NCI-H524 (cell line): ENCODE measurements around the gene MRPL52.
A peak's percentile ranks its signal among the peaks of the same experiment; 100 is the strongest.
"Not testable (repeated sequence)": the region's sequence is repeated elsewhere in the genome, so short reads cannot be mapped to it uniquely, and the experiment has no call there.

Source experiments
- DNase-seq, 2 experiments: peaks; one replicate each; lab custom pipeline; 2025; lab: John Stamatoyannopoulos, UW

The MRPL52 gene

DNA sequence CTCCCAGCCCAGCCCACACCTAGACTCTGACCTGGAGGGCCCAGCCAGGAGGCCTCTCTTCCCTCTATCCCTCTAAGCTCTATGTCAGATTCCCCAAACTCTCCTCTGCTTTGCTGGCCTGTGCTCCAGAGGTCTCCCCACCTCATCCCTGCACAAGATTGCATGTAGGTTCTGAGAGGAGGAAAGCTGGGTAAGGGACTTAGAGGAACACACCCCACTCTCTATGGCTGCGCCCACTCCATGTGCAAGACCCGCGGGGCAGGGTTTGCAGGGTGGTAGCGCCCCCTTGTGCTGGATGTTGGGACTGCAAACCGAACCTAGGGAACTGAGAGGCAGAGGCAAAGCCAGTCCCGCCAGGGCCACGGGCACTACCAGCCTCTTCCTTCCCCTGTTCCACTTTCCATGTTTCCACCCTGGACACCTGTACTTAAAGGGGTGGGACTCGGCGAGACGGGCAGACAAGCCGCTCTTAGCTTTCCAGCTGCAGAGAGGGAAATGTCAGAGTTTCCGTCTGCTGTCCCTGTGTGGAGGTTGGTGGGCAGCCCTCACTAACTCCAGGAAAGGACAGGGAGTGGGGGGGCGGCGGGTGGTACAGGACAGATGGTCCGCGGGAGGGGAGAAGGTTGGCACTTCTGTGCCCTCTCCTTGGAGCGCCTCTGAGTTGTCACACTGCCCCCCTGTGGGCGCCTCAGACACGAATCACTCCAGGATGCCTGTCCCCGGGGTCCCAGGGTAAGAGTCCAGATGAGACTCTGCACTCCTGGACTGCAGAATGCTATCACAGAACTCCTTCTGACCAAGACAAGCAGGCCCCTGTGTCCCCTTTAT lies 23.5 kb downstream of the MRPL52 start:
- DNase-seq: peak; percentile 99

- not testable (repeated sequence) for DNase-seq
Measured at GRCh38 chr14:22854296-22854695, 24.6 kb downstream of the MRPL52 start.

GRCh38 chr14:22854963-22855724 lies 25.5 kb downstream of the MRPL52 start:
- DNase-seq: no peak

DNA sequence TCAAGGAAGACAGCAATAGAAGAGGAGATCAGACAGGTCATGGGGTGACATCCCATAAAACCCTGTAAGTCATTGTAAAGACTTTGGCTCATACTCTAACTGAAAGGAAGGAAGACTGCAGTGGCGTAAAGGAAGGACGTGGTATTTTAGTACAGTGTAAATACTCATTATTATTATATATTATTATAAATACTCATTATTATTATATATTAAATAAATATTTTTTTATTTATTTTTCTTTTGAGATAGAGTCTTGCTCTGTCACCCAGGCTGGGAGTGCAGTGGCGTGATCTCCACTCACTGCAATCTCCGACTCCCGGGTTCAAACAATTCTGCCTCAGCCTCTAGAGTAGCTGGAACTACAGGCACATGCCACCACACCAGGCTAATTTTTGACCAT lies 26.7 kb downstream of the MRPL52 start:
- DNase-seq: no peak

DNA sequence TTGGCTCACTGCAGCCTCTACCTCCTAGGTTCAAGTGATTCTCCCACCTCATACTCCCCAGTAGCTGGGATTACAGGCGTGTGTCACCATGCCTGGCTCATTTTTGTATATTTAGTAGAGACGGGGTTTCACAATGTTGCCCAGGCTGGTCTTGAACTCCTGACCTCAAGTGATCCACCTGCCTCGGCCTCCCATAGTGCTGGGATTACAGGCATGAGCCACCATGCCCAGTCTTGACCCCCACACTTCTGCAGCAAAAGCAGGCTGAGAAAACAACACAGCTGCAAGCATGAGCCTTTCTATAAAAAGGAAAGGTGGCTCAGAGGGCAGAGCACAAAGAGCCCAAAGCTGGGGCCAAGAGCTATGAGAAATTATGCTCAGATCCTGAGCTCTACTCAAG lies 30.7 kb downstream of the MRPL52 start:
- not testable (repeated sequence) for DNase-seq

- no peak for DNase-seq
Measured at GRCh38 chr14:22861651-22862050, 32.0 kb downstream of the MRPL52 start.

- no peak for DNase-seq
Measured at GRCh38 chr14:22864979-22865378, 35.3 kb downstream of the MRPL52 start.

DNA sequence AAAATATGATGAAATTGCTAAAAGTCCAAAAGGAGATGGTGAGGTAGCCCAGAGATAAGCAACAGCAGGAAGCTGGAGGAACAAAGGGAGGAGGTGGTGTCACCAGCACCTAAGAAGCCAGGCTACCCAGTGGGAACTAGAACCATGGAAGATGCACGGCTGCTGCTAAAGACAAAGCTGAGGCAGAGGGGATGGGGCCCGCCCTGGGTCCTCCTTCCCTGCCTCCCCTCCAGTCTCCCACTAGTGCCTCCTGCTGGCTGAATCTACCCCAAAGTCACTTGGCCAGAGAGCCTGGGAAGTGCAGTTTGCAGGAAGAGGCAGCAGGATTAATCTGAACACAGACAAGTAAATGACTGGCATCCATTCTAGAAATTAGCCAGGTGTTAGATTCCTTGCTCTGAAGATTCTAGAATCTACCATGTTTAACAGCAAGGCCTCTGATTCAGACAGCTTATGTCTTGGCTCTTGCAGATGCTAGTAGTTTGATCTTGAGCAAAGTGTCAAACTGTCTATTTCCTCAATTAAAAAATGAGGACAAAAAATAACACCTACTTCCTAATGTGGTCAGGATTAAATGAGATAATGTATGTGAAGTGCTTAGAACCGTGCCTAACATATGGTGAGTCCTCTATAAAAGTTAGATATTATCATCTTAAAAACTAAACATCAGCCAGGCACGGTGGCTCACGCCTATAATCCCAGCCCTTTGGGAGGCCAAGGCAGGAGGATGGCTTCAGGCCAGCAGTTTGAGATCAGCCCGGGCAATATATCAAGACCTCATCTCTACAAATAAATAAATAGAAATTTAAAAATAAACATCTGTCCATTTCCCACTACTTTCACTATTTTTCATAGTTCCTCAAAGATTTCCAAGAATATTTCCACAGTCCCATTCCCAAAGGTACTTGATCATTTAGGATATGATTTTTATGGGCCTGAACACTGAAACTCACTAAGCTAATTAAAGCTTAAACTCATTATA lies 36.0 kb downstream of the MRPL52 start:
- peak in 1 of 2 experiments; percentile 50 for DNase-seq

DNA sequence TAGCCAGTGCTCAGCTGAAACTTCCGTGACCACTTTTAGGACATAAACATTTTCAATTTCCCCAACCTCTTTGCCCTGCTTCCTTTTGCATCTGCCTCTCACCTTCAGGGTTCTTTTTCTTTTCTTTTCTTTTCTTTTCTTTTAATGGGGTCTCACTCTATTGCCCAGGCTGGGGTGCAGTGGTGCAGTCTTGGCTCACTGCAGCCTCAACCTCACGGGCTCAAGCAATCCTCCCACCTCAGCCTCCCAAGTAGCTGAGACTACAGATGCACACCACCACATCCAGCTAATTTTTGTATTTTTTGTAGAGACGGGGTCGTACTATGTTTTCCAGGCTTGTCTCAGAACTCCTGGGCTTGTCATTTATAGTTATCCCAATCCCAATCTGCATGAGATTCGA lies 37.2 kb downstream of the MRPL52 start:
- no peak for DNase-seq

- no peak for DNase-seq
Measured at GRCh38 chr14:22870811-22871223, 41.1 kb downstream of the MRPL52 start.

DNA sequence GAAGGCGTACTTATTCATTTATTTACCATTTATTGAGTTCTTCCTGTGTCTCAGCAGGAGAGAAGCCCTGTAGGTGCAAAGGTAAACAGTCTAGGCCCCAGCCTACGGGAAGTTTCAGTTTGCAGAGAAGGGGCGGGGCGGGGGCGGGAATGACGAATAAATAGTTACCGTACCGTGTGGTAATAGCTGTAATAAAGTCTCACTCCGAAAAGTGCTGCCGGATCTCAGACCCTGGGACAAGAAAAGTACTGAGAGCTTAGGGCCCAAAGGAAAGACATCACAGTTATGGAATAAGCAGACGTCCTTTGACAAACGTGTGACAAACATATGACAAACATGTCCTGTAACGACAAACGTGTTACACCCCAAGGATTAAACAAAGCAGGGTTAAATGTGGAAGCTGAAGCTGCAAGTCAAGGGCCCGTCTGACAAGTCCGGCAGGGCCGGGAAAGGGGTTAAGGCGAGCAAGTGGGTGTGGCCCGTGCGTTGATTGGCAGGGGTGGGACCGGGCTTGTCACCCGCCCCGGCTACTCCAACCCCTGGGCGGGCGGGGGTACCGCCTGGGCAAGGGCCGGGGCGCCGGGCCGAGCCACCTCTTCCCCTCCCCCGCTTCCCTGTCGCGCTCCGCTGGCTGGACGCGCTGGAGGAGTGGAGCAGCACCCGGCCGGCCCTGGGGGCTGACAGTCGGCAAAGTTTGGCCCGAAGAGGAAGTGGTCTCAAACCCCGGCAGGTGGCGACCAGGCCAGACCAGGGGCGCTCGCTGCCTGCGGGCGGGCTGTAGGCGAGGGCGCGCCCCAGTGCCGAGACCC lies 41.7 kb downstream of the MRPL52 start, which contains the start of gene LRP10:
Gene LRP10, plus strand, starts transcription at position 517 of the 809 bp plus-strand sequence. CDS start 564 bp downstream, outside the sequence.
- peak; percentile 81 to 90 for DNase-seq

GRCh38 chr14:22872033-22872832 lies 42.5 kb downstream of the MRPL52 start:
- peak; percentile 87 to 95 for DNase-seq

GRCh38 chr14:22872833-22873520 lies 43.3 kb downstream of the MRPL52 start:
- no peak for DNase-seq

DNA sequence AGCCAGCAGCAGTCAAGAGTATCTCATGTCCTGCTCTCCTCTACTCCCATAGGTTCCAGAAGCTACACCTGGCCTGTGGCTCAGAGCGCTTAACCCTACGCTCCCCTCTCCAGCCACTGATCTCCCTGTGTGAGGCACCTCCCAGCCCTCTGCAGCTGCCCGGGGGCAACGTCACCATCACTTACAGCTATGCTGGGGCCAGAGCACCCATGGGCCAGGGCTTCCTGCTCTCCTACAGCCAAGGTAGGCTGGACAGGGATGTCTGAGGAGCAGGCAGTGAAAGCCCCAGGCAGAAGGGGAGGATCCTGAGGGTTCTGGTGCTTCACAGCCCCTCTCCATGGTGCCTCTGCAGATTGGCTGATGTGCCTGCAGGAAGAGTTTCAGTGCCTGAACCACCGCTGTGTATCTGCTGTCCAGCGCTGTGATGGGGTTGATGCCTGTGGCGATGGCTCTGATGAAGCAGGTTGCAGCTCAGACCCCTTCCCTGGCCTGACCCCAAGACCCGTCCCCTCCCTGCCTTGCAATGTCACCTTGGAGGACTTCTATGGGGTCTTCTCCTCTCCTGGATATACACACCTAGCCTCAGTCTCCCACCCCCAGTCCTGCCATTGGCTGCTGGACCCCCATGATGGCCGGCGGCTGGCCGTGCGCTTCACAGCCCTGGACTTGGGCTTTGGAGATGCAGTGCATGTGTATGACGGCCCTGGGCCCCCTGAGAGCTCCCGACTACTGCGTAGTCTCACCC lies 45.5 kb downstream of the MRPL52 start:
- DNase-seq: no peak

DNA sequence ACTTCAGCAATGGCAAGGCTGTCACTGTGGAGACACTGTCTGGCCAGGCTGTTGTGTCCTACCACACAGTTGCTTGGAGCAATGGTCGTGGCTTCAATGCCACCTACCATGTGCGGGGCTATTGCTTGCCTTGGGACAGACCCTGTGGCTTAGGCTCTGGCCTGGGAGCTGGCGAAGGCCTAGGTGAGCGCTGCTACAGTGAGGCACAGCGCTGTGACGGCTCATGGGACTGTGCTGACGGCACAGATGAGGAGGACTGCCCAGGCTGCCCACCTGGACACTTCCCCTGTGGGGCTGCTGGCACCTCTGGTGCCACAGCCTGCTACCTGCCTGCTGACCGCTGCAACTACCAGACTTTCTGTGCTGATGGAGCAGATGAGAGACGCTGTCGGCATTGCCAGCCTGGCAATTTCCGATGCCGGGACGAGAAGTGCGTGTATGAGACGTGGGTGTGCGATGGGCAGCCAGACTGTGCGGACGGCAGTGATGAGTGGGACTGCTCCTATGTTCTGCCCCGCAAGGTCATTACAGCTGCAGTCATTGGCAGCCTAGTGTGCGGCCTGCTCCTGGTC lies 46.1 kb downstream of the MRPL52 start:
- no peak for DNase-seq

GRCh38 chr14:22877000-22877501 lies 47.4 kb downstream of the MRPL52 start:
- no peak for DNase-seq

DNA sequence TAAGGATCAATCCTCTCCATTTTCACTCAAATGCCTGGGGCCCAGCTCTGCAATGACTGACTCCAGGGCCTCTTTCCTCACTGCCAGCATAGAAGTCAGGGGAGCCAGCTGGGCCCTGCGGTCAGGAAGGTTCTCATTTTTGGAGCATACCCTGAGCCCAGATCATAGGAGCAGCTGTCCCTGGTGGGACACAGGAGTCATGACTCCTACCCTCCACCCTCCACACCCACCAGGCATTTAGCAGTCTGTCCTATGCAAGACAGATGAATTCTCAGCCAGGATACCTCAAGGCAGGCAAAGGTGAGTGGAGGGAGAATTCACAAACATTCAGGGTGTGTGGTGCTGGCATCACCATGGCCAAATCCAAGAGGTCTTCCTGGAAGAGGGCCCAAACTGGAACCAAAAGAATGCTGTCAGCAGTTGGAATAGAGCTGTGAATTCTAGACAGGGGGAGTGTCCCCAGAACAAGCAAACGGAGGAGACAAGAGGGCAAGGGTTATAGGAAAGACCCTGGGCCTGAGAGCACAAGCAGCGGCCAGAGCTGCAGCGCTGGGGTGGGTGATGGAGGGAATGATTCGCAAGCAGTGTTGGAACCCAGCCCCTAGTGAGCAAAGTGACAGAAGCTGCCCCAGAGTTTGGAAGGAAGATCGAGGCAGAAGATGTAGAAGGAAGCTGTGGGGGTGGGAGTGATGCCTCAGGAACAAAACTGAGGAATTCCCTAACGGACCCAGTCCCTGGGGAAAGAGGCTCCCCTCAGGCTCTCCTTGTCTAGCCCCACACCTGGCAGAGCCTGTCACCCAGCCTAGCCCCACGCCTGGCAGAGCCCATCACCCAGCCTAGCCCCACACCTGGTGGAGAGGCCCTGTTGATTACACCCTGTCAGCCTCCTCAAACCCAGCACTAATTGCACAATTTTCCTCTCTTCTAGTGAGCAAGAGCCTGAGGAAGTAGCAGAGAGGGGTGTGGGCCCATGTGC lies 48.9 kb downstream of the MRPL52 start:
- no peak for DNase-seq
